DMS53 treated with DMSO at 0.1 percent for 48 hours (cell line): ENCODE results near the gene NT5C1A.
A peak's percentile ranks its signal among the peaks of the same experiment; 100 is the strongest.

Experiments used
- DNase-seq: peaks from one replicate; lab custom pipeline; 2025; ENCODE audit not compliant: unreplicated experiment; lab: John Stamatoyannopoulos, UW

The NT5C1A gene

DNA sequence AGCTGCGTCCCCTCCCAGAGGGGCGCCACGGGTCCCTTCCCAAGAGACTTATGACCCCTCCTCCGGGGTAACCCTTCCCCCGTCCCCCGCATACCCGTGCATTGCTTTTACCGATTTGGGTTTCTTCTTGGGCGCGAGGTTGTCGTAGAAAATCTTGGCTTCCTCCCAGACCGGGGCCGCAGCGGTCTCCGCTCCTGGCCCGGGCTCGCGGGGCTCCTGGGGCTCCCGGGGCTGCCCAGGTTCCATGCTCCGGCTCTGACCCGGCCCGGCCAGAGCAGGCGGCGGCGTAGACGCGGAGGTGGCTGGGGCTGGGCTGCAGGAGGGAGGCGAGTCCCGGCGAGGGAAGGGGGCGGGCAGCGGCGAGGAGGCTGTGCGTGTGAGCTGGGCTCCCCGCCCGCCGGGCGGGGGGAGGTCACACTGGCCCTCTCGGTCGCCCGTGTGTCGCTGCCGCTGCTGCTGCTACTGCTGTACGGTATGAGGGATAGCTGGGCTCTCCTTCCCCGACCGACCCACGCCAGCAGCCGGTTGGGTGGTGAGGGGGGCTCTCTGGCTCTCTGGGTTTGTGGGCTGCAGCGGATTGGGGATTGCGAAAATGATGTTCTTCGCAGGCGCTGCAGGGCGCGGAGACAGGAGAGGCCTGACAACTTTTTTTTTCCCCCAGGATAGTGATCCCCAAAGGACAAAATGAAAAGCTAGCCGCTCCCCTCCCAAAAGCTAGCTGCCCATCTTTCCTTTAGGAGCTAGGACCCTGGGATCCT is at the start of gene NT5C1A:
TSS of gene NT5C1A (minus strand) at position 315 of the 758 bp plus-strand sequence. CDS start at position 246, 69 bp downstream.
- DNase-seq: no peak

DNA sequence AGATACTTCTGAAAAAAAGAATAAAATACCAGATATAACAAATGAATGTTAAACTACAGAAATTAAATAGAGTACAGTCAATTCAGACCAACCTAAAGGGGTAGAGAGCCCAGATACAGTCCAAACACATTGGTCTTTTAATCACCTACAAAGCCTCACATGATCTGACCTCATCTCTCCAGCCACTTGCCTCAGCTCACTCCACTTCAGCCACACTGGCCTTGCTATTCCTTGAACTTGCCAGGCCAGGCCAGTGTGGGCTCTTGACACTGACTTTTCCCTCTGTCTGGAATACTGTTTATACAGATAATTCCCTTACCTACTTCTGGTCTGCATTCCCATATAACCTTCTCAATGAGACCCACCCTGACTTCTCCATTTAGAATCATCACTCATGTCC is 49.8 kb upstream of the NT5C1A start:
- no peak for DNase-seq

DNA sequence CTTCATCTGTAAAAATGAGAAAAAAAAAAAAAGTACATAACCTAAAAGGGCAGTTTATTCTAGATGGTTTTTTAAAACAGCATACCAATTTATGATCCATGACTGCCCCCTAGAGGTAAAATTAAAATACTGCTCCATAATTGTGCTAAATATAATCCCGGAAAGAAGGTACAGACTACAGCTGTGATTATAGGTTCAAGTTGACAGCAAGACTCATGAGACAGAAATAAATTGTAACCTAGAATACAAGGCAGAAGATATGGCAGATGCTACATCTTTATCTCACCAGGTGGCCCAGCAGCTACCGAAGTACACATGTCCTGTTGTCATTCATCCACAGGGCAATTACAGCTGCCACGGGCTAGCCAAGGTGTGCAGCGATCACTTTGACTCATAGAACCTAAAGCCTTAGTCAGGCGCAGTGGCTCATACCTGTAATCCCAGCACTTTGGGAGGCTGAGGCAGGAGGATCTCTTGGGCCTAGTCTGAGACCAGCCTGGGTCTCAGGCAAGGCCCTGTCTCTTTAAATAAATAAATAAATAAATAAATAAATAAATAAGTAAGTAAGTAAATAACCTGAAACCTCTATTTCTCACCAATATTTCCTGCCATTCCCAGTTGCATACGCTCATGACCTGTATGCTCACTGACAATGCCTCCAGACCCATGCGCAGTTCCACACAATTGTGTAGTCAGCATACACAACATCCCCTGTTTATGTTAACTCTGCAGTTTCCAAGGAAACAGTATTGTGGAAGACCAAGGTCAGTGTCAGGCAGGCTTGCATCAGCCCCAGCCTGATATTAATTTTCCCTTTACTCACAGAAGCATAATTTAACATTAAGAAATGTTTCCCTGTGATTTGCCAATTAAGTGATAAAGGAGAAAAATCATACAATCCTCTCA is 48.4 kb upstream of the NT5C1A start:
- peak; percentile 75 for DNase-seq

DNA sequence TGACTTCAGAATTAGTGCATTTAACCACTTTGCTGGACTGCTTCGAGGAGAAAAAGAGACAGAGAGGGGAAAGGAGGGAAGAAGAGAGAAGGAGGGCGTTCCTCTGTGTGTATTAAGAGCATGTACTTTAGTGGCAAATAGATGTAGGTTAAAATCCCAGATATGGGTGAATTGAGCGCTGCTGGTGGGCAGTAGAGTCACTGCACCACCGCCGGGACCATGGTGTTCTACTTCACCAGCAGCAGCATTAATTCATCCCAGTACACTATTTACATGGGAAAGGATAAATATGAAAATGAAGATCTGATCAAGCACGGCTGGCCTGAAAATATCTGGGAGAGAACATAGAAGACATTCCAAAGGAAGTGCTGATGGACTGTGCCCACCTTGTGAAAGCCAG is 45.9 kb upstream of the NT5C1A start:
- no peak for DNase-seq

DNA sequence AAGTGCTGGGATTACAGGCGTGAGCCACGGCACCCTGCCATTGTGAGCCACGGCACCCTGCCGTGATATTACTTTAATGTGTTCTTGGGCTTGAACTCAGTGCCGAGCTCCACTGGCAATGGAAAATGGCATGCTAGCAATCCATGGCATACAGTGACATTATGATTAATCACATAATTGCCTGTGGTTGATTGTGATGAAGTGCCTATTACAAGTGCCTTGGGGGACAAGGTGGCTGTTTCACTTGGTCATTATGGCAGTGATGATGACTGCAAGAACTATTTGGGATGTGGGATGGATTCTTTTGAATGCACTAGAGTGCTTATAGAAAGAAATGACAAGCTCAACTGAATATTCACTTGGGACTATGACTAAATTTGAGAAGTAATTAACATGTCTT is 41.6 kb upstream of the NT5C1A start:
- DNase-seq: no peak

DNA sequence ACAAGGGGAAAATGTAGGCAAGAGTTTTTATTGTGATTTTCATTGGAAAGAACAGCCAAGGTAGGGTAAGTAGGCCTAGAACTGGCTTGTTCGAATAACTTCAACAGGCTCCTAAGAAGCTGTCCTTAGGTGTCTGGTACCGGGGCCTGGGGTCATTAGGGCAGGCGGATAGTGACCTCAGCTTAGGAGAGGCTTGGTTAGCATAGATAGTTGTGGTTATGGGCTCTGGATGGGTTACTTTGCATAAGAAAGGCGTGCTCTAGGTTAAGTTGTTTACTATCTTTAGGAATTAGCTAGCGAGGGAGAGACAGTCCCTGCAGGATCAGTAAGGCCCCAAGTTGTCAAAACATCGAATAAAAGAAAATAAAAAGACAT is 40.0 kb upstream of the NT5C1A start:
- no peak for DNase-seq

DNA sequence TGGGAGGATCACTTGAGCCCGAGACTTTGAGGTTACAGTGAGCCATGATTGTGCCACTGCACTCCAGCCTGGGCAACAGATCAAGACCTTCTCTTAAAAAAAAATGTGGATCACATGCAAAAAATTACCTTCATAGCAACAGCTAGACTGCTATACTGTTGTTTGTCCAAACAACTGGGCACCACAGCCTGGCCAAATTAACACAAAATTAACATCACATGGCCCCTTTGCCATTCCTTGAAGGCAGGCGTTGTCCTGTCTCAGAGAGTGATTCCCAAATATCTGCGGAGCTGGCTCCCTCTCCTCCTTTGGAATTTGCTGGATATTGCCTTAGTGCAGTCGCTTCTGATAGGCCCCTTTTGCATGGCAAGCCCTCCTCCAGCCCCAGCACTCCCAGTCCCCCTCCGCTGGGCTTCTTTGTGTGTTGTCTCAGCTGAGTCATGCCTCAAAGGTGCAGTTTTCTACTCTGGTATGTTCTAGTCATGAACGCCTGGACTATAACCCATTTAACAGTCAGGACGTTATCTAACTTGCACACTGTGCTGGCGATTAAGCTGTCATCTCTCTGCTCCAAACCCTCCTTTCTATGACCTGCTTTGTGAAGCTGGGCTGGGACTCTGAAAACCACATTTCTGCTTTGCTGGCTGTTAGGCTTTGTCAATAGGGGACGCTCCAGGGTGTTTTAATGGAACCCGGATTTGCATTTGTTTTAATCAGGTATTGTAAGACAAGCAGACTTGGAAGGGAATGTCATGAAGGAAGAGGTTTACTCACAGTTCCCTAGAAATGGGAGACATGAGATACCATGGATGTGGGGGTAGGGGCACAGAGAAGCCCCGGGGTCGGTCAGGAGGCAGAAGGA is 39.4 kb upstream of the NT5C1A start:
- DNase-seq: no peak

DNA sequence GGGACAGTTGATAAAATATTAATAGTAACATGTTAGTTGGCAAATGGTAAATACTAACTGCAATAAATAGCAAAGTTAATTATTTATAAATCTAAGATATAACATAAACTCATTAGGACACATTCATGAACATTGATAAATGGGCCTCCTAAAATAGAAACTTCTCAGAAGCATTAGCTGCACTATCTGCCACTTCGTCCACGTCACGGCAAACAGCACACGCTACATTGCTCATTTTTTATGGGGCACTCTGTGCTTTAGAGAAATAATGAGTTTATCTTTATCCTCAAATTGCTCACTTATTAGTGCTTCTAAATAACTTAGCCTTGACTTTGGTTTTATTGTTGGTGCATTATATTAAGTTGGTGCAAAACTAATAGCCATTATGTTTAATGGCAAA is 35.6 kb upstream of the NT5C1A start:
- no peak for DNase-seq

DNA sequence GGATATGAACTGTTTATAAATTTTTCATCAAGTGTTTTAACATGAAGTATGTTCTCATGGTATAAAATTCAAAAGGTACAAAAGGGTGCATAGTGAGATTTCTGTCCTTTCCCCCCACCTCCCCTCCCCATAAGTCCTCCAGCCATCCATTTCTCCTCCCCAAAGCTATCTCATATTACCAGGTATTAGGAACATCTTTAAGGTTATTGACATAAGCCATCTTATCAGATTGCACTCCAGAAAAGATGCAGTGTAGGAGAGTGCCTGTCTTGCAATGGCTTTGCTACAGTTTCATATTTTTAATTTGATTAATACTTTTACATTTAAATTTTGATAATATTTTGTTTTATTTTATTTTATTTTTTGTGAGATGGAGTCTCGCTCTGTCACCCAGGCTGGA is 32.9 kb upstream of the NT5C1A start:
- DNase-seq: no peak

DNA sequence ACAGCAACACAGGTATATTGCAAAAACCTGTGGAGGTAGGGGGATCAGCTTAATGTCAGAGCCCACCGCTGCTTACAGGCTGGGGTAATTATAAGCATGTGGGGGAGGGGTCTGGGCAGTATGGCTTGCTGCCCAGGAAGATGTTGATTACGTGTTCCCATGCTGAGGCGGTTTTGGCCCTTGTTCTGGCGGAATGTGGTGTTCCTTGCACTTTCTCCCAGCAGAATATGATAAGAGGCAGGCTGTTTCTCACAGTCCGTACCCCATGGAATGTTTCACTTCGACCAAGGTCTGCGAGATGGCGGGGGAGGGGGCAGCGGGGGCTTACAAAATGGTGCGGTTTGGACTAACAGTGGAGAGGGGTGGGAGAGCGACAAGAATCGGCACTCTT is 29.1 kb upstream of the NT5C1A start:
- peak; percentile 49 for DNase-seq

DNA sequence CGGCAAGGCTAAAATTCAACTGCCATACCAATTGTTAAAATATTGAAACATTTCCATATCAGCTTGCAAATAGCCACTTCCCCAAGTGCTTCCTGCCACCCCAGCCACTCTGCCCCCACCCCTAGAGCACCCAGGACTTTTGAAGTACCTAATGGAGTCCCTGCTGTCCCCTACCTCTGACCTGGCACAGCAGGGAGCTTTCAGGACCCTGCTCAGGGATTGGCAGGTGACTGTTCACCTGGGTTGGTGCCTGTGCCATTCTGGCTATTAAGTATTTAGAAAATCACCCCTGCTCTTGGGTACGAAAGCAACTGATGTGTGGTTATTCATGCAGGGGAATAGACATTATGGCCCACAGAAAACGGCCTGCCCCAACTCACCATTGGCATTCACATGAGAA is 28.4 kb upstream of the NT5C1A start:
- no peak for DNase-seq

DNA sequence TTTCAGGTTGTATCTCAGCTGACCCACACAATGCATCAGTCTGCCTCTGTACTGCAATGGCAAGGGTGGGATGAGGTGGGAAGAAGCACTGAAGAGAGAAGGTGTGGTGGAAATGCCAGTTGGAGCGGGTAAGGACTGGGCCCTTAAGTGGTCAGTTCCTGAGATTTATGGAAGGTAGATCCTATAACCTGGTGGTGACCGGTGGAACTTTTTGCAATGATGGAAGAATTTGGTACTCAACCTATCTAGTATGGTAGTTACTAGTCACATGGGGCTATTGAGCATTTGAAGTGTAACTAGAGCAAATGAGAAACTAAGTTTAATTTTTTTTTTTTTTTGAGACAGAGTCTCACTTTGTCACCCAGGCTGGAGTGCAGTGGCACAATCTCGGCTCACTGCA is 27.5 kb upstream of the NT5C1A start:
- no peak for DNase-seq

DNA sequence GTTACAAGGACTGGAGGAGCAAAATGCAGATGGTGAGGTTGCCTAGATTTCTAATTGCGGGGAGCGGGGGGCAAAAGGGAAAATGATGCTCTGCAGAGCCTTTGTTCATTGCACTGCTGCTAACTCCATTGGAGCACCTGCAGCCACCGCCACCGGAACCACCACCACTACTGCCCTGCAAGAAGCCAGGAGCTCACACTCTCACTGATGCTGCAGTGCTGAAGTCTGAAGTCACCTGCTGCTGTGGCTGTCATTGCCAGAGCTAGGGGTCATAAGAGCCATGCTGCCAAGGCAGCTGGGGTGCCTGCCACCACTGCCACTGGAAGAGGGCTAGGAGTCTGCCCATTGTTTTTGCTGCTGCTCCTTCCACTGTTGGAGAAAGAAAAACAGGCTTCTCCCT is 26.7 kb upstream of the NT5C1A start:
- no peak for DNase-seq

DNA sequence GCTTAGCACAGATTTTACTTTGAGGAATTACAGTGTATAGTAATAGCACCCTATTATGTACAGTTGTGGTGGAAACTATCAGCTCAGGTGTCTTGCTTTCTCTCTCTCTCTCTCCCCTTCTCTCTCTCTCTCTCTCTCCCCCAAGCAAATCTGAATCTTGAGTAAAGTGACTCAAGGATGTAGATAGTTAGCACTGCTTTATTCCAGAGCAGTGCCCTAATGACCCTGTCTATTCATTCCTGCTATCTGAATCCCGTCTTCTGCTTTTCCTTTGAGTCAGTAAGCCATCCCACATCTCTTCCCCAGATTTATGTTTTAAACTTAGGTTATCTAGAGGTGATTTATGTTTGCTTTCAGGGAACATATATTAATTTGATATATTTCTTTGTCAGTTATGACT is 24.5 kb upstream of the NT5C1A start:
- no peak for DNase-seq

DNA sequence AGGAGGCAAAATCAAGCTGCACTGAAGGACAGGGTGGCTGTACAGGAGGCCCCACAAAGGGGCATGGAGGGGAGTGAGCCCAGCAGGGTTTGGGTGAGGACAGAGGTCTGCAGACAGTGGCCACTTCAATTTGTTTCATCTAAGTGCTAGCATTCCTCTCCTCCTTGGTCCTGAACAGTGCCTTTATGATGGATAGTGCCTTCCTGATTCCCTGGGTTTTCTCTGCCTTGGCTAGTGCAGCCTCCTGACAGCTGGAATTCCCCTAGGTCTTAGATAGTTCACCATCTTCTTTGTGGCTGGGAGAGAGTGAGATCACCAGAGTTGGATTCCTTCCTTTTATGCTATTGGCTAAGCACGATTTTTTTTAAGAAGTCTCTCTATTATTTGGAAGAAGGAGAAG is 23.1 kb upstream of the NT5C1A start:
- DNase-seq: no peak

DNA sequence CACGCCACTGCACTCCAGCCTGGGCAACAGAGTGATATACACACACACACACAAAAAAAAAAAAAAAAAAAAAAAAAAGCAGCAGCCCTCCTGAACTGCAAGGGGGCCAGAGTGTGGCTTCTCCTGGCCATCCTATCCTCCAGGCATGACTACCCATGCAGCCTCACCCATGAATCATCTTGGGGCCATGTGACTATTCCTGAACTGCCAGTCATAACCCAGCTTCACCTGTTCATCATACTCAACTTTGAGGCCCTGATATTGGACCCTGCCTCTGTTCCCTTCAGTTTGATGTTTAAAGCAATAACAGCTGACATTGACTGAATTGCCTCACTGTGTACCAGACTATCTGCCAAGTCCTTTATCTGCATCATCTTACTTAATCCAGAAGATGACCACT is 22.1 kb upstream of the NT5C1A start:
- no peak for DNase-seq

DNA sequence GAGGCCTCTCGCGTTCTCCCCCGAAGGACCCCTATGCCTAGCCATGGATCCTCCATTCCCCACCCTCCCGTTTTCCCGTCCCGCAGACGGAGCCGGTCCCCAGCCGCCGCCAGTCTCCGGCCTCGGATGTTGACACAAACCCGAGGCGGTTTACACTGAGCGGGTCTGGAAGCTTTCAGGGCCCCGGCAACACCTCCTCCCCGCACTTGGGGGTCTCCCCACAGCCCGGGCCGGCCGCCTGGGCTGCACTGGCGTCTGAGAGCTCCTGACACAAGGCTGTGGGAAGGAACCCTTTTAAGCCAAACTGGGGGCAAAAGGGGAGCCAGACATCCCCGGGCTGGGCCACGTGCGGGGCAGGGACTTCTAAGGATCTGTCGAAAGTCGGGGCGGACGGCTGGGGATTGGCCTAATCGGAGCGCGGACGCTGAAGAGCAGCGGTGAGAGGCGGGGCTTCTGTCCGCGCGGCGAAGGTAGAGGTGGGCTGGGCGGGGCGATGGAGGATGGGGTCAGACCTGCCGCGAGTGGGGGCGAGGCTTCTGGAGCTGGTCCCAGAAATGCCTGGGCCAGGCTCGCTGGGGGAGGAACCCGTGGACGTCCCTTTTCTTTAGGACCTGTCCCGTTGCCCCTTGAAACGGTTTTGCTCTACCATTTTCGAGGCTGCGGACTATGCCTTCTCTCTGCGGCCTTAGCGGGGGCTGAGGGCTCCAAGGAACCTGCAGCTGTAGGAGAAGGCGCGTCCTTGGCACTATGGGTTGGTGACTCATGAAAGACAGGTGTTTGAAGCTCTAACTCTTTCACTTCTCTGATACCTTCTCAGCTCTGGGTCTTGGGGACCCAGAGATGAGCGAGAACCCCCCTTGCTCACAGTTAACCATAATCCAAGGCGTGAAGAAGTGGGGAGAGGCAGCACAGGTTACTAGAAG is 20.5 kb upstream of the NT5C1A start:
- peak; percentile 29 for DNase-seq

DNA sequence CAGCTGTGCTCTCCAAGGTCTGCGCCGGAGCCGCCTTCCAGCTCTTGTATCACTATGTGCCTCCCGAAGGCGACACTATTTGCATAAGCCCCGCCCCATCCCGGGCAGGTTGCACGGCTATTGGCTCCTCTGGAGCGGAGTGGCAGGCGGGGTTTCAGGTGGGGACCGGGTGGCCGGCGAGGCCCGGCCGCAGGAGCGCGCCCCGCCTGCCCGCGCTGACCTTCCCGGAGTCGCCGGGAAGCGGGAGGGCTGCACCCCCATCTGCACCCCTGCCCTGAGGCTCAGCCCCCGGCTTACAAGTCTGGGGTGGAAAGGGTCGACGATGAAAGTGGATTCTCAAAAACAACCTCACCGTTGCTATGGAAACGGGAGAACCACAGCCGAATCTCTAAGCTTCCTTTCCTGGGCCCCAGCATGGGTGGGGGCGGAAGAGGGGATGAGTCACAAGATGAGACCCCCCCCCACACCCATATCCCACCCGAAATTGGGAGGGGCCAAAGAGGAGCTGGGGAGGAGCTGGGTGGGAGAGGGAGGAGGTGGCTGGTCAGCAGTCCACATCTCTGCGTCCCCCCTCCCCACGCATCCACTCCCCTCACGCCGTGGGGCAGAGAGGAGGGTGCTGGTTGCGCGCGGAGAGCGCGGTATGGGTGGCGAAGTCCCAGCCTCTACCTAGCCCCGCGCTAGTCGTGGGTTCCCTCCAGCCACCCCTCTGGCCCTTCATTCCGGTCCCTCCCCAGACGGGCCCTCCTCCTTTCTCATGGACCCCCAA is 19.7 kb upstream of the NT5C1A start, which contains the start of gene HPCAL4:
TSS of gene HPCAL4 (minus strand) at position 51 of the 769 bp plus-strand sequence. CDS start 6,830 bp downstream, outside the sequence.
- DNase-seq: peak; percentile 95

DNA sequence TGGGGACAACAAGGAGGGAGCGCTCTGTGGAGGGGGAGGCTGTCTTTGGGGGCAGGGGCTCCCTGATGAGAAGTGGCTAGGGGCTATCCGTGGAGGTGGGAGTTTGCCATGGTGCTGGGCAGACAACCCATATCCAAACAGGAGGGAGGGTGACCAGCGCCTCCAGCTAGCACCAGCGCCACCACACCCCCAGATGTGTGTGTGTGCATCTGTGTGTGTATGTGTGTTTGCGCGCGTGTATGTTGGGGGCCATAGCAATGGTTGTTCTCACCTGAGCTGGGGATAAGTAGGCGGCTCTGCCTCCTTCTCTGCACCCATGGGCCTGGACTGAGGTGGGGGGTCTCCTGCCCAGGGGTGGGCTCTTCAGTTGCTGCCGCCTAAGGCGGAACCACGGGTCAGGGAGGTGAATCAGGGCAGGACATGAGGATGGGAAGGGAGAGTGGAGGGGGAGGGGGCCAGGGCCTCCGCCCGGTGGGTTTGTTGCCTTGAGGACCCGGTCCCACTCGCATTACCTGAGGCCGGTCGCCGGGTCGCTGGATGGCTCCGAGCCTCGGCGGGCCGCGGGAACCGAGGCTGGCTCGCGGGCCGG is 19.0 kb upstream of the NT5C1A start:
- DNase-seq: no peak
